GM12892 (cell line): ENCODE data around the gene PF4V1.

ENCODE experiments used
- POLR2A ChIP-seq: IDR thresholded peaks from 2 replicates; pipeline ENCODE4 v1.6.1; 2011; ENCODE audit warnings: low read depth, low read length, control low read depth
- POLR2AphosphoS5 ChIP-seq: IDR thresholded peaks from 2 replicates; pipeline ENCODE4 v1.6.1; 2011; ENCODE audit warnings: low read depth, low read length, control low read depth

- TF ChIP-seq POLR2A (no peak), POLR2AphosphoS5 (no peak)
Measured at GRCh38 chr4:73867783-73868182, 14.7 kb downstream of the PF4V1 start.
